Transverse colon (tissue), 4 donors: ENCODE data around the gene PHLDA2. TPM values are rescaled to one million over a fixed set of nuclear protein-coding genes. Genes with fewer than 3 reads are reported as not detected.

Experiments used
- DNase-seq: peaks from one replicate; pipeline ENCODE4 v3.0.0-alpha.2; 2019
- H3K27ac ChIP-seq, 4 donors: fragments of 200-600 bp; sonication (generic); 2 replicates each; pipeline ENCODE4 v1.5.1; 2016 to 2018; ENCODE audit warnings: inconsistent platforms in 4 of 4
- H3K27me3 ChIP-seq: fragments of 200-600 bp; sonication (generic); 2 replicates; pipeline ENCODE4 v1.5.1; 2017; ENCODE audit warnings: inconsistent platforms
- H3K36me3 ChIP-seq, 4 donors: fragments of 200-600 bp; sonication (generic); 2 replicates each; pipeline ENCODE4 v1.5.1; 2017 to 2019; ENCODE audit warnings: inconsistent platforms in 4 of 4
- H3K4me1 ChIP-seq, 4 donors: fragments of 200-600 bp; sonication (generic); 2 replicates each; pipeline ENCODE4 v1.5.1; 2017 to 2020; ENCODE audit warnings: inconsistent platforms in 4 of 4
- H3K4me3 ChIP-seq, 4 donors: fragments of 200-600 bp; sonication (generic); 1 replicate in 1 of 4; 2 replicates in 3 of 4; pipeline versions ENCODE4 v1.5.1 to v1.6.1; 2017 to 2019; ENCODE audit warnings: inconsistent platforms in 4 of 4
- H3K9me3 ChIP-seq, 2 donors: fragments of 200-600 bp; sonication (generic); 2 replicates each; pipeline ENCODE4 v1.5.1; 2017 to 2019; ENCODE audit warnings: inconsistent platforms in 2 of 2
- CTCF ChIP-seq, 5 experiments: fragments of 200-600 bp in 3 of 5; fragments of 450-650 bp in 2 of 5; sonication (generic) in 3 of 5; IDR thresholded peaks; 1 replicate in 2 of 5; 2 replicates in 3 of 5; pipeline ENCODE4 v1.5.1; 2016 to 2017; ENCODE audit warnings: antibody characterized with exemption in 5 of 5, inconsistent platforms in 3 of 5, mild to moderate bottlenecking in 2 of 5, moderate library complexity in 1 of 5
- EP300 ChIP-seq: sonication (generic); formaldehyde crosslinking; IDR thresholded peaks from one replicate; pipeline ENCODE4 v1.6.1; 2017; ENCODE audit warnings: antibody characterized with exemption, low read depth
- POLR2A ChIP-seq: fragments of 450-650 bp; IDR thresholded peaks from one replicate; pipeline ENCODE4 v1.6.1; 2016; ENCODE audit warnings: antibody characterized with exemption, mild to moderate bottlenecking, moderate library complexity
- POLR2AphosphoS5 ChIP-seq, 3 donors: sonication (generic); formaldehyde crosslinking; IDR thresholded peaks; one replicate each; pipeline ENCODE4 v1.6.1; 2016; ENCODE audit warnings: antibody characterized with exemption in 3 of 3
- WGBS, 2 donors: methylation state at CpG; one replicate each; pipeline ENCODE4 v1.1.5; 2018; ENCODE audit warnings: low coverage in 1 of 2; 5-methylcytosine and 5-hydroxymethylcytosine counted together
- in situ Hi-C, 4 donors: fragments of 200-750 bp; cut with MboI; loops; one replicate each; pipeline versions ENCODE4 v1.15.0 to v1.15.1; 2017; ENCODE audit warnings: low sequenced_read_pairs in 3 of 4, low pct_ligation_motif_present in 1 of 4, low pct_unique_long_range_greater_than_20kb in 1 of 4
- intact Hi-C: fragments of 100-400 bp; cut with DNase I; formaldehyde crosslinking; loops from one replicate; pipeline ENCODE4 v1.15.1; 2023; ENCODE audit warnings: low total_unique reads
- total RNA-seq, 4 donors: library from RNA; depleted of rRNA; stranded (reverse); fragments of >200 nt; gene quantifications; one replicate each; pipeline ENCODE4 v1.1.0, GENCODE V29; 2016

PHLDA2 gene
- total RNA-seq, 4 donors from 2014 or later = 8.2 to 16.2 TPM; not detected in 2

DNA sequence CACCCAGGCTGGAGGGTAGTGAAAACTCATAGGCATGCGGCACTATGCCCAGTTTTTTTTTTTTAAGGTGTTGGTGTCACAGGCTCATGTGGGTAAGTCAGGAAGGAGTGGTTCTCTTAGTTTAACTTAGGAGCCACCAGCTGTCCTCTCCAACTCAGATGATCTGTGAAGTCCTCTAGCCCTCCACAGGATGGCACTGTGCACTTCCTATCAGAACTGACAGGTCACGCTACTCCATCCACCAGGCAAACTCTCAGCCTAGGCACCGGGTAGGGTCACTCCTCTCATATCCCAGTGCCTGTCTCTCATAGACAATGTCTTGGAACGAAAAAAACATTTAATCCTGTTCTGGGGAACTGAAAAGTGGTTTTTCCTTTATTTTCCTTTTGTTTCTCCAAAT, 46.4 kb upstream of the PHLDA2 start:
- intact Hi-C loops = no loop called here
- no peak overlapping the region for H3K4me3 ChIP-seq
- H3K36me3 ChIP-seq = peaks cover 0 to 59% (median 17%) of the 10 kb centered on the region in 4 donors
- DNase-seq = no peak
- 86 to 93% methylated on average over 4 of the region's 4 CpGs for WGBS, 2 donors
- H3K9me3 ChIP-seq = no peaks in the 10 kb centered on the region
- H3K4me1 ChIP-seq = no peaks in the 10 kb centered on the region
- in situ Hi-C loops = loop anchor here in 1 of 4 donors (10.0 kb wide), 1 partner anchor 49 kb away; no protein-coding TSS in a partner anchor
- TF ChIP-seq EP300 (no peak), CTCF (IDR thresholded peaks at IDR 0.05) (peak; percentile 17 to 44 (median 34))
- H3K27ac ChIP-seq = no peak overlapping the region
- H3K27me3 ChIP-seq = no peaks in the 10 kb centered on the region

- intact Hi-C loops (no loop called here), in situ Hi-C loops (loop anchor here in 1 of 4 donors (10.0 kb wide), 1 partner anchor 51 kb away; no protein-coding TSS in a partner anchor)
- Histone ChIP-seq H3K9me3 (no peaks in the 10 kb centered on the region), H3K27ac (no peak overlapping the region), H3K4me1 (no peaks in the 10 kb centered on the region), H3K27me3 (no peaks in the 10 kb centered on the region), H3K36me3 (peaks cover 0 to 72% (median 23%) of the 10 kb centered on the region in 4 donors), H3K4me3 (no peak overlapping the region)
- TF ChIP-seq CTCF (IDR thresholded peaks at IDR 0.05) (no peak), EP300 (no peak), POLR2A (no peak), POLR2AphosphoS5 (IDR thresholded peaks at IDR 0.05) (no peak)
- 84 to 94% methylated on average over 3 of the region's 3 CpGs for WGBS, 2 donors
- no peak for DNase-seq
Measured at GRCh38 chr11:2974272-2974671, 45.1 kb upstream of the PHLDA2 start.

DNA sequence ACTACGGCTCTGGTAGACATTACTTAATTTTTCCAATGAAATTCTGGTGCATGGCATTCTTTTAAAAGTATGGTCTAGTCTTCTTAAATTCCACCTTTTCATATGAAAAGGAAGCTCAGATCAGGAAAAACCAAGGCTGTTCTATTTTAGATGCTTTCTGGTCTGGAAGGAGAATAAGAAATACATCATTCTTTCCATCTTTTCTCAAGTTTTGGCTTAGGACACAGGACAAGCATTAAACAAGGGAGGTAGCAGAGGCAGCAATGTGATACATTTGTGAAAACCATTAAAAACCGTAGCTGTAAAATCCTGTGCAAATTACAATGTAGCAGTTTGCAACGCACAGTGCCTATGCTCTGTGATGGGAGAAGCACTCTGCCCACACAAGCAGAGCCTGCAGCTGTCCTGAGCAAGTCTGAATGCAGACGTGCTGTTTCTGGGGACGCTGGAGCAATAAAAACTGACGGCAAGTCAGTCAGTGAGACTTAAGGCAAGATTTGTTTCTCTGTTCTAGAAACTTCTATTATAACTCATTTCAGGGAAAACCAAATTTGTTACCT, 39.2 kb upstream of the PHLDA2 start:
- Histone ChIP-seq H3K27me3 (no peaks in the 10 kb centered on the region), H3K27ac (no peak overlapping the region), H3K36me3 (peaks cover 0 to 82% (median 30%) of the 10 kb centered on the region in 4 donors), H3K4me1 (no peaks in the 10 kb centered on the region), H3K9me3 (no peaks in the 10 kb centered on the region), H3K4me3 (no peak overlapping the region)
- in situ Hi-C loops (no loop called here), intact Hi-C loops (no loop called here)
- DNase-seq = no peak
- 71 to 73% methylated on average over 6 of the region's 6 CpGs for WGBS, 2 donors
- TF ChIP-seq CTCF (IDR thresholded peaks at IDR 0.05) (no peak), EP300 (no peak), POLR2AphosphoS5 (IDR thresholded peaks at IDR 0.05) (no peak), POLR2A (no peak)

DNA sequence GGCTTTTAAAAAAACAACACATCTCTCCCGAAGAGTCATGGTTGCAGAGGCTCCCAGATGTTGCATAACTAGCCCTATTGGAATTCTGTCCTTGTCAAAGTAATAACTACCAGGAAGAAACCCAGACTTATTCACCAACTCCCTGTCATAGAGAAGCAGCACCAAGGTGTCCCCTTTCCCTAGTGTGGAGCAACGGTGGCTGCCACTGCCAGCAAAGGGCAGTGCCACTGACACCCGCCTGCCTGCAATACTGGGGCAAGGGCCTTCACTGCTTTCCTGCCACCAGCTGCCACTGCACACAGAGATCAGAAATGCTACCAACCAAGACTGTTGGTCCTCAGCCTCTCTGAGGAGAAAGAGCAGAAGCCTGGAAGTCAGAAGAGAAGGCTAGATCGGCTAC, 35.6 kb upstream of the PHLDA2 start:
- no peak for DNase-seq
- peaks cover 0 to 67% (median 27%) of the 10 kb centered on the region in 4 donors for H3K36me3 ChIP-seq
- TF ChIP-seq POLR2AphosphoS5 (IDR thresholded peaks at IDR 0.05) (no peak), CTCF (IDR thresholded peaks at IDR 0.05) (no peak), POLR2A (no peak), EP300 (no peak)
- in situ Hi-C loops = no loop called here
- H3K27ac ChIP-seq = no peak overlapping the region
- no peaks in the 10 kb centered on the region for H3K4me1 ChIP-seq
- H3K4me3 ChIP-seq = no peak overlapping the region
- intact Hi-C loops = no loop called here
- no peaks in the 10 kb centered on the region for H3K9me3 ChIP-seq
- no peaks in the 10 kb centered on the region for H3K27me3 ChIP-seq
- WGBS, 2 donors = 90% methylated on average over 4 of the region's 4 CpGs; no CpG with 5 or more reads in 1 of the 2 donors
